Fibroblast of gingiva (primary cell): Measurements from ENCODE around the gene ZDHHC5.

ENCODE experiments used
- DNase-seq: peaks from one replicate; pipeline ENCODE4 v3.0.0-alpha.2; 2011; ENCODE audit warnings: low read depth

The ZDHHC5 gene, protein sequence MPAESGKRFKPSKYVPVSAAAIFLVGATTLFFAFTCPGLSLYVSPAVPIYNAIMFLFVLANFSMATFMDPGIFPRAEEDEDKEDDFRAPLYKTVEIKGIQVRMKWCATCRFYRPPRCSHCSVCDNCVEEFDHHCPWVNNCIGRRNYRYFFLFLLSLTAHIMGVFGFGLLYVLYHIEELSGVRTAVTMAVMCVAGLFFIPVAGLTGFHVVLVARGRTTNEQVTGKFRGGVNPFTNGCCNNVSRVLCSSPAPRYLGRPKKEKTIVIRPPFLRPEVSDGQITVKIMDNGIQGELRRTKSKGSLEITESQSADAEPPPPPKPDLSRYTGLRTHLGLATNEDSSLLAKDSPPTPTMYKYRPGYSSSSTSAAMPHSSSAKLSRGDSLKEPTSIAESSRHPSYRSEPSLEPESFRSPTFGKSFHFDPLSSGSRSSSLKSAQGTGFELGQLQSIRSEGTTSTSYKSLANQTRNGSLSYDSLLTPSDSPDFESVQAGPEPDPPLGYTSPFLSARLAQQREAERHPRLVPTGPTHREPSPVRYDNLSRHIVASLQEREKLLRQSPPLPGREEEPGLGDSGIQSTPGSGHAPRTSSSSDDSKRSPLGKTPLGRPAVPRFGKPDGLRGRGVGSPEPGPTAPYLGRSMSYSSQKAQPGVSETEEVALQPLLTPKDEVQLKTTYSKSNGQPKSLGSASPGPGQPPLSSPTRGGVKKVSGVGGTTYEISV

DNA sequence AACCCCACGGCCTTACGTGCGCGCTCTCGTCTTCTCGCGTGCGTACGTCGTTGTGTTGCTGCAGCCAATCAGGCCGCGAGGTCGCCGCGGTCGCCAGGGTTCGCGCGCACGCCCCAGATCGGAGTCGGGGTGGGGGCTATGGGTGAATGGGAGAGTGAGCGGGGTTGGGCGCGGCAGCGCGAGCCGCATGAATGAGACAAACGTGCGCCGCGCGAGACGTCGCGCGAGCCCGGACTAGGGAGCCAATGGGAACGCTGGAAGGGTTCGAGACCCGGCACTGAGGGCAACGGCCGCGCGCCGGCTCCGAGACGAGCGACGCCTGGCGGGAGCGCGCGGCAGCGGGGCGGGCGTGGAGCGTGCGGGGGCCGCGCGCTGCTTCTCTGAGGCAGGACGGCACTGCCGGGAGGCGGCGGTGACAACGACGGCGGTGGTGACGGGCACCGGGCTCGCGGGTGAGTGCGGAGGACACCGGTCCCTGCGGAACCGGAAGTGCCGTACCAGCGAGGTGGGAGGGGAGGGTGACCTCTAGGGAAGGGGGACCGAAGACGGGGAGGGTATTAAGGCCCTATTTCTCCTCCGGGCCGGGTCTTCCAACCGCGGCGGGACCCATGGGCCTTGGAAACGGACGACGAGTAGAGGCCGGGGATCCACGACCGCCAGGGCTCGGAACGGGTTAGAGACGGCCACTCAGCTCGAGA is at the start of gene ZDHHC5:
Gene ZDHHC5, plus strand, starts transcription at position 379 of the 698 bp plus-strand sequence. CDS start 4,977 bp downstream, outside the sequence.
- DNase-seq = peak; percentile 100

GRCh38 chr11:57618438-57618837 is 49.5 kb upstream of the ZDHHC5 start:
- no peak for DNase-seq

- DNase-seq = no peak
Measured at GRCh38 chr11:57619331-57619730, 48.6 kb upstream of the ZDHHC5 start.

GRCh38 chr11:57620467-57620866 is 47.4 kb upstream of the ZDHHC5 start:
- DNase-seq = no peak

GRCh38 chr11:57622263-57622662 is 45.7 kb upstream of the ZDHHC5 start:
- DNase-seq = no peak

- DNase-seq = no peak
Measured at GRCh38 chr11:57624864-57625263, 43.0 kb upstream of the ZDHHC5 start.

DNA sequence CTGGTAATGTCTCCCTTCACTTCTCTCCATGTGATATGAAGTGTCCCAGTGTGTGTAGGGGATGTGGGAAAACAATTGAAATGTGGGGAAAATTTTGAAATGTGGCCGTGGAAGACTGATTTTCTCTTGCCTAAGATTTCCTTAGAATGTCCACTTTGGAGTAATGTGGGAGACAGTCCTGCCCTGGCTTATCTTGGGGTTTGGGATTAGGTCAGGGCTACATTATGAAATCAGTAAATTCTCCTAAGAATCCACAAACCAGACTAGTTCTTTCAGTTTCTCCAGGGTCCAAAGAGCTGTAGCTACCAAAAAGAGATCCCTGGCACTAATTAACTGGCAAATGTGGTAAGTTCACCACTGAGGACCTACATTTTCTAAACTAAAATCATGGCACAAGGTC is 41.0 kb upstream of the ZDHHC5 start:
- DNase-seq = no peak

GRCh38 chr11:57630171-57630570 is 37.7 kb upstream of the ZDHHC5 start:
- DNase-seq = no peak

- DNase-seq = no peak
Measured at GRCh38 chr11:57632116-57632515, 35.8 kb upstream of the ZDHHC5 start.

GRCh38 chr11:57633394-57634070 is 34.4 kb upstream of the ZDHHC5 start:
- no peak for DNase-seq

DNA sequence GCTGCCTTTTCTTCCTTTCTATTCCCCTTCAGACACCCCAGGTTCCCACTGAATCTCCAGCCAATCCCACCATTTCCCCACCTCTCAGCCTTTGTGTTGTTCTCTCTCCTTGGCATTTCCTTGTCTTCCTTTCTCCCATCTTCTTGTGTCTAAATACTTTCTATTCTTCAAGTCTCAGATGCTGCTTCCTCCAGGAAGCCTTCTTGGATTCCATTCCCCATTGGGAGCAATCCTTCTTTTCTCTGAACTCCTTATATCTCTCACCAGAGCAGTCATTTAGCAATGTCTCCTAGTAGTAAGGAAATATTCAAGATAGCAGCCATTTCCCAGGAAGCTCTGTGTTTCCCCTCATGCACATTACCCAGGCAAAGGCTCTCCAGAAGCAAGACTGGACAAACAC is 33.6 kb upstream of the ZDHHC5 start:
- no peak for DNase-seq

- no peak for DNase-seq
Measured at GRCh38 chr11:57635246-57635645, 32.7 kb upstream of the ZDHHC5 start.

- no peak for DNase-seq
Measured at GRCh38 chr11:57637626-57638004, 30.3 kb upstream of the ZDHHC5 start.

GRCh38 chr11:57638005-57638781 is 29.7 kb upstream of the ZDHHC5 start:
- peak; percentile 83 for DNase-seq

DNA sequence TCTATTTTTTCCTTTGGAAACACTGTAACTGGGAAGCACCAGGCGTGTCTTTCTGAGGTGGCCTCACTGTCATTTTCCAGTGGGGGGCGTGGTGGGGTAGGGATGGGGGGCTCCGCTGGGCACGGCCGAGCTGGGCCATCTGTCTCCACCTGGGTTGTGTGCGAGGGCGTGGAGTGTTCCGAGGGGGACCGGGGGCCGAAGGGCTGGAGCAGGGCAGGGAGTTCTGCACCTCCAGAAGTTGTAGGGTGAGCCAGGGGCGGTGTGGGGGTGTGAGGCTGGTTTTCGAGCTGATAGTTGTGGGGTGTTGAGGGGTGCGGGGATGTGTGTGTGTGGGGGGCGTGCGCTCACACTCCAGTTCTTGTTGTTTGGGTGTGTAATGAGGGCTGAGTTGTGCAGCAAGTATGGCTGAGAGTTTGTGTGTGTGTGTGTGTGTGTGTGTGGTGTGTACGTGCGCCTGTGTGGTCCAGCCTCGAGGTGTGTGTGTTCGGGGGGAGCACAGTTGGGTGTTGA is 29.0 kb upstream of the ZDHHC5 start:
- DNase-seq = no peak

DNA sequence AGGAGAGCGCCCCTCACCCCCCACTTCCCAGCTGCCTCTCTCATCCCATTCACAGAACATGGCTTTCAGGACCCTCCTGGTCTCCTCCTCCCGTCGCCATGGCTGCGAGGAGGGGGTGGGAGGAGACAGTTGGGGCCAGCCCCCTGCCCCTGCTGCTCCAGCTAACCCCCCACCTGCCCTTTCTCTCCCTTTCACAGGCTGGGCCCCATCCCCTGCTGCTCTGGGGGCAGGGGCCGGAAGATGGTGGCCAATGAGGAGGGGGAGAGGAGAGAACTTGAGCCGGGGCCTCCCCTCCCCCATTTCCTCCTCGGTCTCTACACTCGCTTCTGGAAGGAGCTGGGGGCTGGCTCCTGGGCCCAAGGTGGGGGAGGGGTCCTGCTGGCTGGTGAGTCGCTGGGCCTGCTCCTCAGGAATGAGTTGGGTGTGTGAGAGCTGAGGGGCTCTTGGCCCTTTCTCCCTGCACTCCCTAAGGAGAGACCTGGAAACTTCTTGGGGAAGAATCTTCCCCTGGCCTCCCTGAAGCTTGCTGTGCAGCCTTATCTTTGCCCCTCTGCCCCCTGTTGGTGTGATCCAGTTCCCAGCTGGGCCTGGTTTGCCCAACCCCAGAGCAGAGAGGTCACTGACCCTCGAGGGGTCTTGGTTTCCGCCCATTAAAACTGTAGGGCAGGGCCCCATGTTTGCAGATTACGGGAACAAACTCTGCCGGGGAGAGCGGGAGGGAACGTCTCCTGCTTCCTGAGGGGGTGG is 28.4 kb upstream of the ZDHHC5 start:
- no peak for DNase-seq

DNA sequence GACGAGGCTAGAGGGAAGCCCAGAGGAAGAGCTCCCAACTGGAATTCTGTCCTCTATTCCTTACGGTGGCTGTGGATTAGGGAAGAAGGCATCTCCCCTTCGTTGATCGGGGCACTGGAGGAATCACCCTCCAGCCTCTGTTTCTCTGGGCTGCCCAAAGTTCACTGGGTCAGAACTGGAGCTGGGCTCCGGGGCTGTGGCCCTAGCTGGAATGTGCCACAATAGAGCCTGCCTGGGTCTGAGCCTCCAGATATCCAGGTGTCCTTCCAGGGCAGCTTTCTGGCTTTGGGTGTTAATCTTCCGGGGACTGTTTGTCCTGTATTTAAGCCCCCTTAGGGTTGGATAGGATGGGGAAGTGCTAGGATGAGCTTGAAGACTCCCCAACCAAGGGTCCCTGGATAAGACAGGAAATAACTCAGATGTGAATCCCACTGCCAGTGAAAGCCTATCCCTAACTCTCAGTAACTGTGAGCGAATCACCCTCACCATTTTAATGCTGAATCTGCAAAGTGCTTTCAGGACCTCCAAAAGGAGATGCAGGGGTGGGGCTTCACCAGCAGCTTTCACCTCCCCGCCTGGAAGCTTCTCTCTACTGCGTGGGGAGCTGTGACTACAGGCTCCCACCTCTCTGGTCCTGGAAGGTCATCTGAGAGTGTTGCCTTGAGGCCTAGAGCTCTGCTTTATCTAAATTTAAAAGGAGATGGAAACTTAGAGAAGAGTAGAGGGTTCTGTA is 27.7 kb upstream of the ZDHHC5 start:
- no peak for DNase-seq

- DNase-seq = peak; percentile 59
Measured at GRCh38 chr11:57641011-57641807, 26.7 kb upstream of the ZDHHC5 start.

- DNase-seq = no peak
Measured at GRCh38 chr11:57643802-57644201, 24.1 kb upstream of the ZDHHC5 start.
